Neural progenitor cell (in vitro differentiated cells): ENCODE measurements around the gene PCGF3.

Experiments
- CTCF ChIP-seq: fragments of 200-600 bp; sonication (generic); IDR thresholded peaks from 2 replicates; pipeline ENCODE4 v1.5.1; 2017; ENCODE audit warnings: antibody characterized with exemption, mild to moderate bottlenecking
- EZH2phosphoT487 ChIP-seq: fragments of 200-600 bp; sonication (generic); IDR thresholded peaks from 2 replicates; pipeline ENCODE4 v1.6.1; 2017; ENCODE audit warnings: antibody characterized with exemption

DNA sequence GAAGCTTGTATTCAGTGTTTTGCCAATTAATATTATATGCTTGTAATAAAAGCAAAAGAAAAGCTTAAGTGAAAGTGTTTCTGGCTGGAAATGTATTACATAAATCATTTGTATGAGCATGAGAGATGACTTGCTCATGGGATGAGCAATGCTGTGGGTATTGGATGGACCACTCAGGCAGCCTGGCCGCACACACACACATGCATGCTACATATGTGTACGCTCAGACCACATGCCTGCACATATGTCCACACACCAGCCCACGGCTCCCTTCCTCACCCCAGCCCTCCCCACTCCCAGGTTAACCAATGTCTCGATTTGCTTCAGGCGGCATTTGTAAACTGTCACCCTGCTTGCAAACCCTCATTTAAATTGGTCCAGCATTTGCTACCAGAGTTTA is 64.4 kb downstream of the PCGF3 start:
- no peak for TF ChIP-seq CTCF
- TF ChIP-seq EZH2phosphoT487 = no peak
